ENCODE data around the gene FAM163A. TPM values are rescaled to one million over a fixed set of nuclear protein-coding genes. Genes with fewer than 3 reads are reported as not detected.

The FAM163A gene
- total RNA-seq, 3 donors from 2014 or later (not counting 1 experiment from before 2014, with no cell fraction given), result not detected

GRCh38 chr1:179775009-179775408 is 31.9 kb downstream of the FAM163A start:
- H3K27ac Mint-ChIP-seq, result no peak overlapping the region
- intact Hi-C loops (cut with micrococcal nuclease), result no loop called here
- Histone ChIP-seq H3K27me3 (ENCODE audit: control insufficient read depth, insufficient read depth, low read length) (no peaks in the 10 kb centered on the region), H3K27ac (ENCODE audit: low read length) (no peak overlapping the region), H3K9me3 (ENCODE audit: control insufficient read depth, insufficient read depth, low read length) (no peaks in the 10 kb centered on the region), H3K36me3 (ENCODE audit: control insufficient read depth, insufficient read depth, low read length) (no peaks in the 10 kb centered on the region), H3K4me3 (ENCODE audit: low read length) (no peak overlapping the region), H3K4me1 (ENCODE audit: control insufficient read depth, insufficient read depth, low read length) (no peaks in the 10 kb centered on the region)
- H3K4me1 Mint-ChIP-seq, result no peaks in the 10 kb centered on the region
- WGBS (ENCODE audit: insufficient coverage), result 92% methylated on average over 6 of the region's 6 CpGs
- H3K9me3 Mint-ChIP-seq, result no peaks in the 10 kb centered on the region
- no peaks in the 10 kb centered on the region for H3K36me3 Mint-ChIP-seq
- H3K27me3 Mint-ChIP-seq (ENCODE audit: low read depth in 2 of 2), result peaks cover 10 to 18% of the 10 kb centered on the region in 2 donors
- DNase-seq (no peak), ATAC-seq (no peak)
- TF ChIP-seq CTCF (IDR thresholded peaks at IDR 0.05), result no peak
- no peak overlapping the region for H3K4me3 Mint-ChIP-seq

- Histone ChIP-seq H3K27ac (ENCODE audit: low read length) (no peak overlapping the region), H3K36me3 (ENCODE audit: control insufficient read depth, insufficient read depth, low read length) (no peaks in the 10 kb centered on the region), H3K4me3 (ENCODE audit: low read length) (no peak overlapping the region), H3K4me1 (ENCODE audit: control insufficient read depth, insufficient read depth, low read length) (no peaks in the 10 kb centered on the region), H3K27me3 (ENCODE audit: control insufficient read depth, insufficient read depth, low read length) (no peaks in the 10 kb centered on the region), H3K9me3 (ENCODE audit: control insufficient read depth, insufficient read depth, low read length) (no peaks in the 10 kb centered on the region)
- Mint-ChIP-seq H3K27ac (no peak overlapping the region), H3K4me3 (no peak overlapping the region), H3K9me3 (no peaks in the 10 kb centered on the region), H3K36me3 (no peaks in the 10 kb centered on the region), H3K27me3 (ENCODE audit: low read depth in 2 of 2) (peaks cover 10 to 11% of the 10 kb centered on the region in 2 donors), H3K4me1 (no peaks in the 10 kb centered on the region)
- WGBS (ENCODE audit: insufficient coverage), result 83% methylated on average over 2 of the region's 2 CpGs
- intact Hi-C loops (cut with micrococcal nuclease), result no loop called here
- no peak for ATAC-seq
- DNase-seq, result no peak
- no peak for TF ChIP-seq CTCF (IDR thresholded peaks at IDR 0.05)
These were observed 33.7 kb downstream of the FAM163A start for GRCh38 chr1:179776831-179777230.

GRCh38 chr1:179777731-179778130 is 34.6 kb downstream of the FAM163A start:
- no peaks in the 10 kb centered on the region for H3K9me3 Mint-ChIP-seq
- intact Hi-C loops (cut with micrococcal nuclease), result no loop called here
- ATAC-seq (no peak), DNase-seq (no peak)
- no peak overlapping the region for H3K27ac ChIP-seq (ENCODE audit: low read length)
- peaks cover 10% of the 10 kb centered on the region in 2 donors for H3K27me3 Mint-ChIP-seq (ENCODE audit: low read depth in 2 of 2)
- no peak overlapping the region for H3K4me3 Mint-ChIP-seq
- H3K36me3 ChIP-seq (ENCODE audit: control insufficient read depth, insufficient read depth, low read length), result no peaks in the 10 kb centered on the region
- H3K27ac Mint-ChIP-seq, result no peak overlapping the region
- H3K4me1 Mint-ChIP-seq, result no peaks in the 10 kb centered on the region
- WGBS (ENCODE audit: insufficient coverage), result 91% methylated on average over 3 of the region's 3 CpGs
- H3K4me1 ChIP-seq (ENCODE audit: control insufficient read depth, insufficient read depth, low read length), result no peaks in the 10 kb centered on the region
- H3K36me3 Mint-ChIP-seq, result no peaks in the 10 kb centered on the region
- H3K27me3 ChIP-seq (ENCODE audit: control insufficient read depth, insufficient read depth, low read length), result no peaks in the 10 kb centered on the region
- H3K9me3 ChIP-seq (ENCODE audit: control insufficient read depth, insufficient read depth, low read length), result no peaks in the 10 kb centered on the region
- no peak for TF ChIP-seq CTCF (IDR thresholded peaks at IDR 0.05)
- H3K4me3 ChIP-seq (ENCODE audit: low read length), result no peak overlapping the region

- no peaks in the 10 kb centered on the region for H3K36me3 Mint-ChIP-seq
These were observed 36.7 kb downstream of the FAM163A start for GRCh38 chr1:179779645-179780272.

More at GRCh38 chr1:179779645-179780272, 36.7 kb downstream of the FAM163A start:
- no peak for ATAC-seq
- Mint-ChIP-seq H3K4me3 (no peak overlapping the region), H3K27me3 (ENCODE audit: low read depth in 2 of 2) (peaks cover 10 to 13% of the 10 kb centered on the region in 2 donors), H3K9me3 (no peaks in the 10 kb centered on the region), H3K27ac (no peak overlapping the region), H3K4me1 (no peaks in the 10 kb centered on the region)
- Histone ChIP-seq H3K36me3 (ENCODE audit: control insufficient read depth, insufficient read depth, low read length) (no peaks in the 10 kb centered on the region), H3K4me3 (ENCODE audit: low read length) (no peak overlapping the region), H3K27me3 (ENCODE audit: control insufficient read depth, insufficient read depth, low read length) (no peaks in the 10 kb centered on the region), H3K4me1 (ENCODE audit: control insufficient read depth, insufficient read depth, low read length) (no peaks in the 10 kb centered on the region), H3K9me3 (ENCODE audit: control insufficient read depth, insufficient read depth, low read length) (no peaks in the 10 kb centered on the region), H3K27ac (ENCODE audit: low read length) (no peak overlapping the region)
- DNase-seq, result no peak
- 50% methylated on average over 1 of the region's 2 CpGs for WGBS (ENCODE audit: insufficient coverage)
- no peak for TF ChIP-seq CTCF (IDR thresholded peaks at IDR 0.05)
- intact Hi-C loops (cut with micrococcal nuclease), result no loop called here
